HepG2 (cell line): ENCODE data around the gene INTS14. TPM values are rescaled to one million over a fixed set of nuclear protein-coding genes. Genes with fewer than 3 reads are reported as not detected.
A peak's percentile ranks its signal among the peaks of the same experiment; 100 is the strongest.

Experiments
- ATF6 ChIP-seq: sonication (generic); formaldehyde crosslinking; conservative IDR thresholded peaks from 2 replicates; pipeline ENCODE4 v1.4.0; 2020; ENCODE audit warnings: missing genetic modification reagents
- CBX5 ChIP-seq: sonication (generic); formaldehyde crosslinking; IDR thresholded peaks from 2 replicates; pipeline ENCODE4 v1.4.0; 2020; ENCODE audit warnings: missing genetic modification reagents, borderline replicate concordance
- CERS6 ChIP-seq: sonication (generic); formaldehyde crosslinking; IDR thresholded peaks from 2 replicates; pipeline ENCODE4 v1.5.0; 2020; ENCODE audit warnings: missing genetic modification reagents
- GATAD2A ChIP-seq: IDR thresholded peaks from 2 replicates; pipeline ENCODE4 v1.6.1; 2016
- HDAC6 ChIP-seq: fragments of 200-600 bp; sonication (generic); IDR thresholded peaks from 2 replicates; pipeline ENCODE4 v1.7.0; 2017; ENCODE audit warnings: mild to moderate bottlenecking, antibody characterized with exemption, low read length, low read depth
- HOXA3 ChIP-seq: sonication (generic); formaldehyde crosslinking; IDR thresholded peaks from 2 replicates; pipeline ENCODE4 v1.5.0; 2020; ENCODE audit warnings: missing genetic modification reagents
- MAF1 ChIP-seq: sonication (generic); formaldehyde crosslinking; IDR thresholded peaks from 2 replicates; pipeline ENCODE4 v1.5.0; 2020; ENCODE audit warnings: missing genetic modification reagents, borderline replicate concordance
- MAZ ChIP-seq, 2 experiments: sonication (generic) in 1 of 2; formaldehyde crosslinking in 1 of 2; IDR thresholded peaks; 2 replicates each; pipeline versions ENCODE4 v1.5.0 to v1.6.1; 2012 to 2020; ENCODE audit warnings: low read depth in 2 of 2, mild to moderate bottlenecking in 2 of 2, borderline replicate concordance in 1 of 2, improper control_type of control experiment in 1 of 2, low read length in 1 of 2, missing genetic modification reagents in 1 of 2, moderate library complexity in 1 of 2
- MEIS1 ChIP-seq: sonication (generic); formaldehyde crosslinking; IDR thresholded peaks from 2 replicates; pipeline ENCODE4 v1.9.0; 2021; ENCODE audit warnings: mild to moderate bottlenecking, missing genetic modification reagents, moderate library complexity, borderline replicate concordance
- MZF1 ChIP-seq: sonication (generic); formaldehyde crosslinking; IDR thresholded peaks from 2 replicates; pipeline ENCODE4 v1.8.1; 2023; ENCODE audit warnings: mild to moderate bottlenecking, missing genetic modification reagents, borderline replicate concordance
- NONO ChIP-seq, 2 experiments: fragments of 450-650 bp in 1 of 2; sonication (generic) in 1 of 2; formaldehyde crosslinking in 1 of 2; IDR thresholded peaks in 1 of 2; conservative IDR thresholded peaks in 1 of 2; 2 replicates each; pipeline versions ENCODE4 v1.6.1 to v1.8.0; 2017 to 2022; ENCODE audit warnings: mild to moderate bottlenecking in 1 of 2, missing genetic modification reagents in 1 of 2, moderate library complexity in 1 of 2
- REXO4 ChIP-seq: sonication (generic); formaldehyde crosslinking; IDR thresholded peaks from 2 replicates; pipeline ENCODE4 v1.8.0; 2022; ENCODE audit warnings: missing genetic modification reagents, mild to moderate bottlenecking, borderline replicate concordance
- SIN3A ChIP-seq: IDR thresholded peaks from 2 replicates; pipeline ENCODE4 v1.6.1; 2011; ENCODE audit warnings: low read depth, mild to moderate bottlenecking, control low read depth, low read length, borderline replicate concordance
- SP4 ChIP-seq: sonication (generic); formaldehyde crosslinking; IDR thresholded peaks from 2 replicates; pipeline ENCODE4 v1.8.1; 2023; ENCODE audit warnings: mild to moderate bottlenecking, missing genetic modification reagents
- ZFYVE20 ChIP-seq: sonication (generic); formaldehyde crosslinking; IDR thresholded peaks from 2 replicates; pipeline ENCODE4 v1.8.0; 2023; ENCODE audit warnings: low read depth, mild to moderate bottlenecking, moderate library complexity, missing genetic modification reagents, borderline replicate concordance
- ZNF282 ChIP-seq: fragments of 450-650 bp; IDR thresholded peaks from 2 replicates; pipeline ENCODE4 v1.6.1; 2018; ENCODE audit not compliant: partially characterized antibody
- ZNF83 ChIP-seq: sonication (generic); formaldehyde crosslinking; IDR thresholded peaks from 2 replicates; pipeline ENCODE4 v1.4.0; 2020; ENCODE audit warnings: missing genetic modification reagents, mild to moderate bottlenecking, borderline replicate concordance
- polyA plus RNA-seq, 8 experiments: library from polyadenylated mRNA; depleted of rRNA in 3 of 8; stranded (reverse) in 7 of 8; unstranded in 1 of 8; fragments of >200 nt; fragmentation: Illumina TruSeq in 4 of 8; extraction: Trizol in 4 of 8; gene quantifications; 2 replicates each; pipeline versions ENCODE4 v1.2.1 to v1.2.3, GENCODE V29; 2011 to 2016; ENCODE audit warnings: low read depth in 4 of 8, missing spikeins in 1 of 8, mixed read lengths in 1 of 8; ENCODE audit not compliant: insufficient read depth in 1 of 8
- total RNA-seq, 5 experiments: library from RNA; depleted of rRNA; stranded (reverse); fragments of >200 nt; fragmentation: Illumina TruSeq; extraction: Trizol; gene quantifications; 2 replicates each; pipeline ENCODE4 v1.2.3, GENCODE V29; 2016; ENCODE audit warnings: low read depth in 1 of 5
- TF ChIP-seq, protein P1 (sequence below): sonication (generic); formaldehyde crosslinking; IDR thresholded peaks from 2 replicates; pipeline ENCODE4 v1.5.1; 2020; ENCODE audit warnings: mild to moderate bottlenecking, missing genetic modification reagents, borderline replicate concordance
- TF ChIP-seq, protein P2 (sequence below): sonication (generic); formaldehyde crosslinking; IDR thresholded peaks from 2 replicates; pipeline ENCODE4 v1.4.0; 2020; ENCODE audit warnings: missing genetic modification reagents
- TF ChIP-seq, protein P3 (sequence below): sonication (generic); formaldehyde crosslinking; IDR thresholded peaks from 2 replicates; pipeline ENCODE4 v1.4.0; 2020; ENCODE audit warnings: mild to moderate bottlenecking, low read depth, missing genetic modification reagents

The INTS14 gene
- total and polyA plus RNA-seq, 2 of the 13 experiments (the other 11 are each of a cell fraction or from before 2014, with no cell fraction given), result 41.4 to 52.0 TPM

DNA sequence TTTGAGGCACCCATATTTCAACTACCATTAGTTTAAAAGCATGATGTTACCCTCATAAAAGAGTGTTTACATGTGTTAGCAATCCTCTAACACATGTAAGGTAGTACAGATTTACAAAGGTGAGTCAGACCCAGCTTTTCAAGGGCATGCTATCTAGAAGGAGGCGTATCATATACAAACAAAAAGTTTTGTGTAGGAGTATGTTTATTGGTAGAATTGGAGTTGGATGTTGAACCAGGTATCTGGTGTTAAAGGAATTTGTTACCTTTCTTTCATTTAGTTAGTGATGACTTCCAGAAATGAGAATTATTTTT is 78.2 kb downstream of the INTS14 start (continued):
- TF ChIP-seq CERS6 (CRISPR knock-in tag) (no peak), NONO (IDR thresholded peaks at IDR 0.05) (no peak), NONO (CRISPR knock-in tag; conservative IDR thresholded peaks at IDR 0.05) (no peak), CBX5 (no peak), MAZ (IDR thresholded peaks at IDR 0.05; ENCODE audit: borderline replicate concordance, low read depth, low read length) (no peak), MAZ (CRISPR knock-in tag; IDR thresholded peaks at IDR 0.05; ENCODE audit: low read depth) (no peak), ZFYVE20 (CRISPR knock-in tag) (no peak), HDAC6 (no peak), ATF6 (CRISPR knock-in tag) (no peak), MZF1 (CRISPR knock-in tag) (no peak), ZNF282 (no peak), MAF1 (no peak), SP4 (no peak), HOXA3 (CRISPR knock-in tag) (no peak), GATAD2A (peak; percentile 52; the same call in 1 of the 2 replicates), SIN3A (peak; percentile 24; the same call in 1 of the 2 replicates), ZNF83 (no peak), MEIS1 (CRISPR knock-in tag) (no peak; the same call in 1 of the 2 replicates), REXO4 (CRISPR knock-in tag) (no peak)
- TF ChIP-seq, protein P1, sequence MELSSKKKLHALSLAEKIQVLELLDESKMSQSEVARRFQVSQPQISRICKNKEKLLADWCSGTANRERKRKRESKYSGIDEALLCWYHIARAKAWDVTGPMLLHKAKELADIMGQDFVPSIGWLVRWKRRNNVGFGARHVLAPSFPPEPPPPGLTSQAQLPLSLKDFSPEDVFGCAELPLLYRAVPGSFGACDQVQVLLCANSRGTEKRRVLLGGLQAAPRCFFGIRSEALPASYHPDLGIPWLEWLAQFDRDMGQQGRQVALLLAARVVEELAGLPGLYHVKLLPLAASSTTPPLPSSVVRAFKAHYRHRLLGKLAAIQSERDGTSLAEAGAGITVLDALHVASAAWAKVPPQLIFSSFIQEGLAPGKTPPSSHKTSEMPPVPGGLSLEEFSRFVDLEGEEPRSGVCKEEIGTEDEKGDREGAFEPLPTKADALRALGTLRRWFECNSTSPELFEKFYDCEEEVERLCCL (CRISPR knock-in tag), result no peak
- TF ChIP-seq, protein P2, sequence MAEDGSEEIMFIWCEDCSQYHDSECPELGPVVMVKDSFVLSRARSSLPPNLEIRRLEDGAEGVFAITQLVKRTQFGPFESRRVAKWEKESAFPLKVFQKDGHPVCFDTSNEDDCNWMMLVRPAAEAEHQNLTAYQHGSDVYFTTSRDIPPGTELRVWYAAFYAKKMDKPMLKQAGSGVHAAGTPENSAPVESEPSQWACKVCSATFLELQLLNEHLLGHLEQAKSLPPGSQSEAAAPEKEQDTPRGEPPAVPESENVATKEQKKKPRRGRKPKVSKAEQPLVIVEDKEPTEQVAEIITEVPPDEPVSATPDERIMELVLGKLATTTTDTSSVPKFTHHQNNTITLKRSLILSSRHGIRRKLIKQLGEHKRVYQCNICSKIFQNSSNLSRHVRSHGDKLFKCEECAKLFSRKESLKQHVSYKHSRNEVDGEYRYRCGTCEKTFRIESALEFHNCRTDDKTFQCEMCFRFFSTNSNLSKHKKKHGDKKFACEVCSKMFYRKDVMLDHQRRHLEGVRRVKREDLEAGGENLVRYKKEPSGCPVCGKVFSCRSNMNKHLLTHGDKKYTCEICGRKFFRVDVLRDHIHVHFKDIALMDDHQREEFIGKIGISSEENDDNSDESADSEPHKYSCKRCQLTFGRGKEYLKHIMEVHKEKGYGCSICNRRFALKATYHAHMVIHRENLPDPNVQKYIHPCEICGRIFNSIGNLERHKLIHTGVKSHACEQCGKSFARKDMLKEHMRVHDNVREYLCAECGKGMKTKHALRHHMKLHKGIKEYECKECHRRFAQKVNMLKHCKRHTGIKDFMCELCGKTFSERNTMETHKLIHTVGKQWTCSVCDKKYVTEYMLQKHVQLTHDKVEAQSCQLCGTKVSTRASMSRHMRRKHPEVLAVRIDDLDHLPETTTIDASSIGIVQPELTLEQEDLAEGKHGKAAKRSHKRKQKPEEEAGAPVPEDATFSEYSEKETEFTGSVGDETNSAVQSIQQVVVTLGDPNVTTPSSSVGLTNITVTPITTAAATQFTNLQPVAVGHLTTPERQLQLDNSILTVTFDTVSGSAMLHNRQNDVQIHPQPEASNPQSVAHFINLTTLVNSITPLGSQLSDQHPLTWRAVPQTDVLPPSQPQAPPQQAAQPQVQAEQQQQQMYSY (CRISPR knock-in tag), result no peak
- TF ChIP-seq, protein P3, sequence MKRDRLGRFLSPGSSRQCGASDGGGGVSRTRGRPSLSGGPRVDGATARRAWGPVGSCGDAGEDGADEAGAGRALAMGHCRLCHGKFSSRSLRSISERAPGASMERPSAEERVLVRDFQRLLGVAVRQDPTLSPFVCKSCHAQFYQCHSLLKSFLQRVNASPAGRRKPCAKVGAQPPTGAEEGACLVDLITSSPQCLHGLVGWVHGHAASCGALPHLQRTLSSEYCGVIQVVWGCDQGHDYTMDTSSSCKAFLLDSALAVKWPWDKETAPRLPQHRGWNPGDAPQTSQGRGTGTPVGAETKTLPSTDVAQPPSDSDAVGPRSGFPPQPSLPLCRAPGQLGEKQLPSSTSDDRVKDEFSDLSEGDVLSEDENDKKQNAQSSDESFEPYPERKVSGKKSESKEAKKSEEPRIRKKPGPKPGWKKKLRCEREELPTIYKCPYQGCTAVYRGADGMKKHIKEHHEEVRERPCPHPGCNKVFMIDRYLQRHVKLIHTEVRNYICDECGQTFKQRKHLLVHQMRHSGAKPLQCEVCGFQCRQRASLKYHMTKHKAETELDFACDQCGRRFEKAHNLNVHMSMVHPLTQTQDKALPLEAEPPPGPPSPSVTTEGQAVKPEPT, result no peak
